ENCODE results near the gene MRGPRE.

MRGPRE gene

GRCh38 chr11:3194016-3194816 is 38.0 kb downstream of the MRGPRE start:
- H3K9ac ChIP-seq (ENCODE audit: low read depth, low read length) = no peak overlapping the region
- H3K4me1 ChIP-seq (ENCODE audit: insufficient read depth, low read length) = no peaks in the 10 kb centered on the region
- no peak for ATAC-seq (ENCODE audit: insufficient read depth, low read depth)
- no peaks in the 10 kb centered on the region for H3K27me3 ChIP-seq (ENCODE audit: insufficient read depth, low read length, poor library complexity)
- H4K20me1 ChIP-seq (ENCODE audit: insufficient read depth, low read length) = no peaks in the 10 kb centered on the region
- H3K4me2 ChIP-seq (ENCODE audit: insufficient read depth, low read length) = no peak overlapping the region
- no peaks in the 10 kb centered on the region for H3K36me3 ChIP-seq (ENCODE audit: insufficient read depth, low read length)
- H2AFZ ChIP-seq (ENCODE audit: low read depth, low read length) = no peak overlapping the region
- H3K9me3 ChIP-seq (ENCODE audit: insufficient read depth, low read length, severe bottlenecking) = no peaks in the 10 kb centered on the region
- no peaks in the 10 kb centered on the region for H3K79me2 ChIP-seq (ENCODE audit: insufficient read depth, low read length)
- H3K27ac ChIP-seq (ENCODE audit: low read length) = no peak overlapping the region
- no peak overlapping the region for H3K4me3 ChIP-seq (ENCODE audit: low read depth in 1 of 2, low read length in 2 of 2)
- DNase-seq = no peak
- no peak for TF ChIP-seq CTCF (IDR thresholded peaks at IDR 0.05; ENCODE audit: borderline replicate concordance, extremely low read depth, low read length, poor library complexity, severe bottlenecking)
- no peak for TF ChIP-seq EZH2 (IDR thresholded peaks at IDR 0.05; ENCODE audit: borderline replicate concordance, low read depth, low read length, severe bottlenecking)

DNA sequence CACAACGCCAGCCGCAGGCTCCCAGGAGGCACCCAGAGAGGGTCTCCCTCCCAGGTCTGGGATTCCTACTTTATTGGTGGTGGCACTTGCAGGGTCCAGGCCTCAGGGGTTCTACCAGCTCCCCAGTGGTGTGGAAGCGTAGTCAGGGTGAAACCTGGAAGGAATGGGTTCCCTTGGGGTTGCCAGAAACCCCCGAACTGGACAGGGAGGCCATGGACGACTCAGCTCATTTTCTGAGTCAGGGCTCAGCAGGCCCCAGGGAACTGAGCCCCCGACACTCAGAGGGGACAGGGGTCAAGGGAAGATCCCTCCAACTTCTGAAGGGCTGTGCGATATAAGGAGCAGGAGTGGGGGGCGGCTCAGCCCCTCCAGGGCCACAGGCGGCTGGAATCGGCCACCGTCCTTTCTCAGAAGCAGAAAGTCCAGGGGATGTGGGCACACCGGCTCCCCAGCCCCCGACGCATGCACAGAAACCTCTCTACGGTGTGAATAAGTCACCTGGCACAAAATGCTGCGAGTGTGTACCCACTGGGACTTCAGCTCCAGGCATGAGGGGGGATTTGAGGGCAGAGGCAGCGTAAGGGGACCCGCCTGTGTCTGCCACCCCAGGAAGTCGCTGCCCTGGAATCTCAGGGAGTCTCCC is 38.7 kb downstream of the MRGPRE start:
- DNase-seq = no peak
- no peak for ATAC-seq (ENCODE audit: insufficient read depth, low read depth)
- H3K36me3 ChIP-seq (ENCODE audit: insufficient read depth, low read length) = no peaks in the 10 kb centered on the region
- no peaks in the 10 kb centered on the region for H4K20me1 ChIP-seq (ENCODE audit: insufficient read depth, low read length)
- H3K27ac ChIP-seq (ENCODE audit: low read length) = no peak overlapping the region
- no peak overlapping the region for H2AFZ ChIP-seq (ENCODE audit: low read depth, low read length)
- H3K9me3 ChIP-seq (ENCODE audit: insufficient read depth, low read length, severe bottlenecking) = no peaks in the 10 kb centered on the region
- H3K4me2 ChIP-seq (ENCODE audit: insufficient read depth, low read length) = no peak overlapping the region
- H3K4me3 ChIP-seq (ENCODE audit: low read depth in 1 of 2, low read length in 2 of 2) = no peak overlapping the region
- no peaks in the 10 kb centered on the region for H3K79me2 ChIP-seq (ENCODE audit: insufficient read depth, low read length)
- TF ChIP-seq EZH2 (IDR thresholded peaks at IDR 0.05; ENCODE audit: borderline replicate concordance, low read depth, low read length, severe bottlenecking) = no peak
- no peak for TF ChIP-seq CTCF (IDR thresholded peaks at IDR 0.05; ENCODE audit: borderline replicate concordance, extremely low read depth, low read length, poor library complexity, severe bottlenecking)
- H3K9ac ChIP-seq (ENCODE audit: low read depth, low read length) = no peak overlapping the region
- no peaks in the 10 kb centered on the region for H3K27me3 ChIP-seq (ENCODE audit: insufficient read depth, low read length, poor library complexity)
- no peaks in the 10 kb centered on the region for H3K4me1 ChIP-seq (ENCODE audit: insufficient read depth, low read length)

- H3K79me2 ChIP-seq (ENCODE audit: insufficient read depth, low read length) = no peaks in the 10 kb centered on the region
- no peak for TF ChIP-seq CTCF (IDR thresholded peaks at IDR 0.05; ENCODE audit: borderline replicate concordance, extremely low read depth, low read length, poor library complexity, severe bottlenecking)
- no peak for TF ChIP-seq EZH2 (IDR thresholded peaks at IDR 0.05; ENCODE audit: borderline replicate concordance, low read depth, low read length, severe bottlenecking)
- H3K9me3 ChIP-seq (ENCODE audit: insufficient read depth, low read length, severe bottlenecking) = no peaks in the 10 kb centered on the region
- no peak overlapping the region for H3K4me3 ChIP-seq (ENCODE audit: low read depth in 1 of 2, low read length in 2 of 2)
- ATAC-seq (ENCODE audit: insufficient read depth, low read depth) = no peak
- H4K20me1 ChIP-seq (ENCODE audit: insufficient read depth, low read length) = no peaks in the 10 kb centered on the region
- H3K27me3 ChIP-seq (ENCODE audit: insufficient read depth, low read length, poor library complexity) = no peaks in the 10 kb centered on the region
- H3K4me1 ChIP-seq (ENCODE audit: insufficient read depth, low read length) = no peaks in the 10 kb centered on the region
- H2AFZ ChIP-seq (ENCODE audit: low read depth, low read length) = no peak overlapping the region
- no peaks in the 10 kb centered on the region for H3K36me3 ChIP-seq (ENCODE audit: insufficient read depth, low read length)
- H3K4me2 ChIP-seq (ENCODE audit: insufficient read depth, low read length) = no peak overlapping the region
- H3K27ac ChIP-seq (ENCODE audit: low read length) = no peak overlapping the region
- no peak for DNase-seq
- no peak overlapping the region for H3K9ac ChIP-seq (ENCODE audit: low read depth, low read length)
Measured at GRCh38 chr11:3192511-3193372, 39.5 kb downstream of the MRGPRE start.
